OCI-LY1 (cell line): ENCODE measurements around the gene PPP1R18.

Experiments
- H2AFZ ChIP-seq: fragments of 200-600 bp; sonication (generic), shearing (Covaris generic); 2 replicates; pipeline ENCODE4 v1.6.0; 2014; ENCODE audit warnings: antibody characterized with exemption, mild to moderate bottlenecking, low read length
- H3F3A ChIP-seq: fragments of 200-600 bp; sonication (generic), shearing (Covaris generic); 2 replicates; pipeline ENCODE4 v1.6.0; 2014; ENCODE audit warnings: mild to moderate bottlenecking, antibody characterized with exemption, low read length, moderate library complexity; ENCODE audit not compliant: insufficient read depth
- H3K27ac ChIP-seq: fragments of 200-600 bp; sonication (generic); 2 replicates; pipeline ENCODE4 v1.5.1; 2014; ENCODE audit warnings: low read length, mixed run types, mild to moderate bottlenecking, low read depth; ENCODE audit not compliant: poor library complexity, severe bottlenecking
- H3K27me3 ChIP-seq: fragments of 200-600 bp; sonication (generic); 2 replicates; pipeline ENCODE4 v1.6.0; 2014; ENCODE audit warnings: antibody characterized with exemption, mild to moderate bottlenecking, low read length, moderate library complexity; ENCODE audit not compliant: insufficient read depth
- H3K36me3 ChIP-seq: fragments of 200-600 bp; sonication (generic); 2 replicates; pipeline ENCODE4 v1.6.1; 2014; ENCODE audit warnings: mild to moderate bottlenecking, antibody characterized with exemption, low read length, moderate library complexity, mixed read lengths; ENCODE audit not compliant: insufficient read depth
- H3K4me1 ChIP-seq: fragments of 200-600 bp; sonication (generic); 2 replicates; pipeline ENCODE4 v1.5.1; 2014; ENCODE audit warnings: mild to moderate bottlenecking, low read length, moderate library complexity; ENCODE audit not compliant: insufficient read depth, severe bottlenecking
- H3K4me2 ChIP-seq: fragments of 200-600 bp; sonication (generic), shearing (Covaris generic); 2 replicates; pipeline ENCODE4 v1.6.1; 2014; ENCODE audit warnings: low read length
- H3K4me3 ChIP-seq: fragments of 200-600 bp; sonication (generic); 2 replicates; pipeline ENCODE4 v1.5.1; 2014; ENCODE audit warnings: low read length, low read depth, mild to moderate bottlenecking, mixed read lengths; ENCODE audit not compliant: poor library complexity, severe bottlenecking
- H3K79me2 ChIP-seq: fragments of 200-600 bp; shearing (Covaris generic); 2 replicates; pipeline ENCODE4 v1.6.1; 2016; ENCODE audit warnings: mixed run types, low read length, mixed read lengths; ENCODE audit not compliant: insufficient read depth
- H3K9ac ChIP-seq: fragments of 200-600 bp; sonication (generic), shearing (Covaris generic); 2 replicates; pipeline ENCODE4 v1.6.1; 2014; ENCODE audit warnings: mild to moderate bottlenecking, low read length, mixed read lengths
- H3K9me2 ChIP-seq: fragments of 200-600 bp; sonication (generic), shearing (Covaris generic); 2 replicates; pipeline ENCODE4 v1.6.1; 2014; ENCODE audit warnings: low read depth, mild to moderate bottlenecking, low read length, mixed read lengths
- H3K9me3 ChIP-seq: fragments of 200-600 bp; shearing (Covaris generic); 2 replicates; pipeline ENCODE4 v1.6.1; 2014; ENCODE audit warnings: low read length, mixed read lengths
- H4K20me1 ChIP-seq: fragments of 200-600 bp; sonication (generic), shearing (Covaris generic); 2 replicates; pipeline ENCODE4 v1.6.0; 2016; ENCODE audit warnings: mild to moderate bottlenecking, low read length; ENCODE audit not compliant: insufficient read depth
- EZH2 ChIP-seq: fragments of 200-600 bp; sonication (generic), shearing (Covaris generic); IDR thresholded peaks from 2 replicates; pipeline ENCODE4 v1.8.0; 2017; ENCODE audit warnings: borderline replicate concordance, mixed run types, mild to moderate bottlenecking, antibody characterized with exemption, low read length, moderate library complexity, mixed read lengths
- TF ChIP-seq, protein P1 (sequence below): fragments of 200-600 bp; sonication (generic), shearing (Covaris generic); IDR thresholded peaks from 2 replicates; pipeline ENCODE4 v1.5.1; 2017; ENCODE audit warnings: mild to moderate bottlenecking, antibody characterized with exemption, low read length, moderate library complexity, mixed read lengths

The PPP1R18 gene

DNA sequence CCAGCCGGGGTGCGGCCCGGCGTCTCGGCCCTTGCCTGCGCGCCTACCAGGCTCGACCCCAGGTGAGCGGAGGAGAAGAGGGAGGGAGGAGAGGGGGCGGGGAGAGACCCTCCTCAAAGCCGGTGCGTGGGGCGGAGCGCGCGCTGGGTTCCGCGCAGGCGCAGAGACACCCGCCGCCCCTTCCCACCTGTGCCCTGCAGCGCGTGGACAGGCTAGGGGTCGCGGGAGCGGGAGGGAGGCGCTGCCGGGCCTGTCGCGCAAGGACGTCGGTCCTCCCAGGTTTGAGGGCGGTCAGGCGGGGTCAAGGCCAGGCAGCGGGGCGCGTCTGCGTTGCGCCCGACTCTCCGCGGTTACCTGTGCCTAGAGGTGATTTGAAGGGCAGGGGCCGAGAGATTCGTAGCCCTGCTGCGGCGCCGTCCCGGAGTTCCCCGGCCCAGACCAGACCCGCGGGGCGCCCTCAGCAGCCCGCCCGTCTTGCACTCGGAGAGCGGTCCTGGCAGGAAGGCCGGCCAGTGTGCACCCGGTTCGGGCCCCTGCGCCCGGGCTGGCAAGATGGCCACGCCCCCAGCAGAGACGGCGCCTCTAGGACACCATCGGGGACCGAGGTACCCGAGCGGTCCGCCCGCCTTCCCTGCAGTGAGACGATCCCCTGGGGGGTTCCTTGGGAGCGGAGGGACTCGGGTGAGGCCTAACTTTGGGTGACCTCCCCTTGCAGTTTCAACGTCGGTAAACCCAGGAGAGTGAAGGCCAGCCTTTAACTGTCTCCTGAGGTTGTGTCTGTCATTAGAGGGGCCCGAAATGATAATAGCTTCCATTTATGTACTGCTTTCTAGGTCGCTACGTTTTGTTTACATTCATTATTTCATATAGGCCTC, 39.0 kb downstream of the PPP1R18 start:
- H3K4me3 ChIP-seq = peak overlapping the region; percentile 88
- peaks cover 26% of the 10 kb centered on the region for H3K36me3 ChIP-seq
- H4K20me1 ChIP-seq = no peaks in the 10 kb centered on the region
- H2AFZ ChIP-seq = no peak overlapping the region
- peaks cover 18% of the 10 kb centered on the region for H3K4me1 ChIP-seq
- H3K27ac ChIP-seq = peak overlapping the region; percentile 63
- H3K79me2 ChIP-seq = peaks cover 7% of the 10 kb centered on the region; the same call in 1 of the 2 replicates
- H3K4me2 ChIP-seq = peak overlapping the region; percentile 69
- TF ChIP-seq EZH2 = no peak
- TF ChIP-seq, protein P1, sequence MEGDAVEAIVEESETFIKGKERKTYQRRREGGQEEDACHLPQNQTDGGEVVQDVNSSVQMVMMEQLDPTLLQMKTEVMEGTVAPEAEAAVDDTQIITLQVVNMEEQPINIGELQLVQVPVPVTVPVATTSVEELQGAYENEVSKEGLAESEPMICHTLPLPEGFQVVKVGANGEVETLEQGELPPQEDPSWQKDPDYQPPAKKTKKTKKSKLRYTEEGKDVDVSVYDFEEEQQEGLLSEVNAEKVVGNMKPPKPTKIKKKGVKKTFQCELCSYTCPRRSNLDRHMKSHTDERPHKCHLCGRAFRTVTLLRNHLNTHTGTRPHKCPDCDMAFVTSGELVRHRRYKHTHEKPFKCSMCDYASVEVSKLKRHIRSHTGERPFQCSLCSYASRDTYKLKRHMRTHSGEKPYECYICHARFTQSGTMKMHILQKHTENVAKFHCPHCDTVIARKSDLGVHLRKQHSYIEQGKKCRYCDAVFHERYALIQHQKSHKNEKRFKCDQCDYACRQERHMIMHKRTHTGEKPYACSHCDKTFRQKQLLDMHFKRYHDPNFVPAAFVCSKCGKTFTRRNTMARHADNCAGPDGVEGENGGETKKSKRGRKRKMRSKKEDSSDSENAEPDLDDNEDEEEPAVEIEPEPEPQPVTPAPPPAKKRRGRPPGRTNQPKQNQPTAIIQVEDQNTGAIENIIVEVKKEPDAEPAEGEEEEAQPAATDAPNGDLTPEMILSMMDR = no peak
- H3K9ac ChIP-seq = peak overlapping the region; percentile 91
- no peaks in the 10 kb centered on the region for H3F3A ChIP-seq
- H3K27me3 ChIP-seq = no peaks in the 10 kb centered on the region
- H3K9me3 ChIP-seq = no peaks in the 10 kb centered on the region
- no peaks in the 10 kb centered on the region for H3K9me2 ChIP-seq

DNA sequence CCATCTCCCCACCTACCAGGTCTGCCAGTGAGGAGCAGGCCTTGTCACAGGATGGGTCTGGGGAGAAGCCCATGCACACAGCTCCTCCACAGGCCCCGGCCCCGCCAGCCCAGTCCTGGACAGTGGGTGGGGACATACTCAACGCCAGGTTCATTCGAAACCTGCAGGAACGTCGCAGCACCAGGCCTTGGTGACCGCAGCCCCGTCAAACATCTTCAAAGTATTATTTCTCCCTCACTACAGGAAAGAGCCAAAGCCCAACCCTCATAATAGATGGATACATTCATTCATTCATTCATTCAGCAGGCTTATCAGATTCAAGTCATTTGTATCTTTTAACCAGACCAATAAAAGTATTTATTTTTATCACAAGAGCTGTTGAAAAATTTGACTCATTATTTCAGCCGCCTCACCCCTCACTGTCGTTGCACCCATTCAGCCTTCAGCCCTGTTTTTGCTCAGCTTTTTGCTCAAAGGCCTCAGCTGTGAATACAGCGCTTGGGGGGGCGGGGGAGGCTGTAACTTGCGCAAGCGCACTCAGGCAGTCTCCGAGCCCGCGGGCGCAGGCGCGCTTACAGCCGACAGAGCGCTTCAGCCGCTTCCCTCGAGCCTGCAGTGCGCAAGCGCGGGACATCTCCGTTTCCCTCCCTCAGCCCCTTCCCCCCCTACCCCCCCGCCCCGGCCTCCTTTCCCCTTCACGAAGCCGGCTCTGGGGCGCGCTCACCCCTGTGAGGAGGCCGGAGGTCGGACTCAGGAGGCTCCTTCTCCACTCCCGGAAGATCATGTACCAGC, 39.8 kb downstream of the PPP1R18 start, which contains the start of gene C6orf136:
TSS of gene C6orf136 (plus strand) at position 684 of the 792 bp plus-strand sequence. CDS start at position 783, 99 bp downstream.
- Histone ChIP-seq H3F3A (no peaks in the 10 kb centered on the region), H3K79me2 (peaks cover 7% of the 10 kb centered on the region; the same call in 1 of the 2 replicates), H3K9ac (peak within 1 kb of the TSS; percentile 91), H3K4me1 (peaks cover 18% of the 10 kb centered on the region), H3K4me2 (peak within 1 kb of the TSS; percentile 74), H3K9me2 (no peaks in the 10 kb centered on the region), H4K20me1 (no peaks in the 10 kb centered on the region), H3K9me3 (no peaks in the 10 kb centered on the region), H2AFZ (no peak within 1 kb of the TSS), H3K27me3 (no peaks in the 10 kb centered on the region), H3K36me3 (peaks cover 18% of the 10 kb centered on the region), H3K4me3 (peak within 1 kb of the TSS; percentile 88), H3K27ac (peak within 1 kb of the TSS; percentile 63)
- TF ChIP-seq, protein P1 = no peak
- no peak for TF ChIP-seq EZH2

DNA sequence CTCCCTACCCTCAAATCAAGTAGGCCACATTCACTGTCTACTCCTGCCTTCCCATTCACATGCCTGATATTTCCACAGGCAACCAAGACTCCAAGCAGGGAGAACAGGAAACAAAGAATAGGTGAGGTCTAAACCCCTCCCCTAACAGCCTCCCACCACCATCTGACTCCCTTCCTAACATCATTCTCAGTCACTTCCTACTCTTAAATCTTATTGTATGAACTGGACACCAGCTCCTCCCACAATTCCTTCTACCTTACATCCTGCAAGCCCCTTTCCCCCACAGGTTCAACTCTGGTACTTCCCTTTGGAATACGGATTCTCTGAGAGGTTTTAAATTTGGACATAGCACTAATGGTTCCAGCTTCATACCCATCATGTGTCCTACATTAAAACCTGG, 40.5 kb downstream of the PPP1R18 start:
- Histone ChIP-seq H3K4me1 (peaks cover 18% of the 10 kb centered on the region), H4K20me1 (no peaks in the 10 kb centered on the region), H3K9me2 (no peaks in the 10 kb centered on the region), H2AFZ (no peak overlapping the region), H3K4me2 (peak overlapping the region; percentile 74), H3K27ac (peak overlapping the region; percentile 15), H3K9ac (peak overlapping the region; percentile 59), H3K4me3 (peak overlapping the region; percentile 88), H3K79me2 (peaks cover 7% of the 10 kb centered on the region; the same call in 1 of the 2 replicates), H3K27me3 (no peaks in the 10 kb centered on the region), H3K9me3 (no peaks in the 10 kb centered on the region), H3F3A (no peaks in the 10 kb centered on the region), H3K36me3 (peaks cover 12% of the 10 kb centered on the region; the same call in 1 of the 2 replicates)
- TF ChIP-seq EZH2 = no peak
- TF ChIP-seq, protein P1 = no peak
